ENCODE results near the gene SCLT1.
"Not testable (repeated sequence)": the region's sequence is repeated elsewhere in the genome, so short reads cannot be mapped to it uniquely, and the experiment has no call there.

SCLT1 gene

DNA sequence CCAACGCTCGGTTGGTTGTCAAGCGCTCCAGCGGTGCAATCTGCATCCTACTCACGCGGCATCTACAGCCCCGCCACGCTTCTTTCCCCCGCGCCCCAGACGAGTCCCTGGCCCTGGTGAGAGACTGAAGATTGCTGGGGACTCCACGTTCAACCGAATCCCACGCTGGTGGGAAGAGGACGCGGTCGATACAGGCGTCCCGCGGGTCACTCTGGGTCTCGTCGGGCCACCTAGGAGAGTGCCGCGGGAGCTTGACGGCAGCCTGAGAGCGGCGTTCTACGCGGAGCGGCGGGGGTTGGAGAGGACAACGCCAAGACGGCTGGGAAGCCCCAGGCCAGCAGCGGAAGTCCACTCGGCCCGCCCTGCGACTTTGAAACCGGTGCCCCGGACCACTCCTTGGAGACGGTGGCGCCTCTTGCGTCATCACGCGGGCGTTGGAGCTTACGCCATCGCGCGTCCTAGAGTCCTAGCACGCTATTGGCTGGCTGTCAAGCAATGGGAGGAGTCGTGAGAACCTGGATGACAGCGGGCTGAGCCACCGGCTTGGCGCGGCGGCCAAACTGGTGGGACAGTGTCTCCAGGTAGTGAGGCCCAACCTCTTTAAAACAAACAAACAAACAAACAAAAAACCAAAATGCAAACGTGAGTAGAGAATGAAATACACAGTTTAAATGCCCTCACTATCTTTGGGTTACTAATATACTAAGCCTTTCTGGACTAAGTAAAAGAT is at the start of gene SCLT1:
TSS of gene SCLT1 (minus strand) at position 349 of the 730 bp plus-strand sequence. CDS start 436 bp downstream, outside the sequence.
- peak; percentile 84 for DNase-seq (ENCODE audit: low read depth)

DNA sequence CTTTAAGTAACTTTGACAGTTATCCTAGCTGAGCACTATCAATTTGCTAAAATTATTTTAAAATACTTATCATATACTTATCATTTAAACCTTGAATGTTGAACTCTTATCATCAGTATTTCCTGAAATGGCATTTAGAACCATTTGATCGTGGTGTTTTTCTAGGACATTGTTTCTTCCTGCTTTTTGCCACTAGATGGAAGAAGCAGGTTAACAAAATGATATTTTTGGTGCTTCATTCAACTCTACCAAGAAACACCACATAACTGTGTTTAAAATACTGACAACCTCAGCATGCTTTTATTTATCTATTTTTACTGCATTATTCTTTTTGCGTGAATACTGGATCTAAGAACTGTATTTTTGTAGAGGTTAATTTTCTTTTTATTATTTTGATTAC is 47.2 kb upstream of the SCLT1 start:
- DNase-seq (ENCODE audit: low read depth), result no peak

DNA sequence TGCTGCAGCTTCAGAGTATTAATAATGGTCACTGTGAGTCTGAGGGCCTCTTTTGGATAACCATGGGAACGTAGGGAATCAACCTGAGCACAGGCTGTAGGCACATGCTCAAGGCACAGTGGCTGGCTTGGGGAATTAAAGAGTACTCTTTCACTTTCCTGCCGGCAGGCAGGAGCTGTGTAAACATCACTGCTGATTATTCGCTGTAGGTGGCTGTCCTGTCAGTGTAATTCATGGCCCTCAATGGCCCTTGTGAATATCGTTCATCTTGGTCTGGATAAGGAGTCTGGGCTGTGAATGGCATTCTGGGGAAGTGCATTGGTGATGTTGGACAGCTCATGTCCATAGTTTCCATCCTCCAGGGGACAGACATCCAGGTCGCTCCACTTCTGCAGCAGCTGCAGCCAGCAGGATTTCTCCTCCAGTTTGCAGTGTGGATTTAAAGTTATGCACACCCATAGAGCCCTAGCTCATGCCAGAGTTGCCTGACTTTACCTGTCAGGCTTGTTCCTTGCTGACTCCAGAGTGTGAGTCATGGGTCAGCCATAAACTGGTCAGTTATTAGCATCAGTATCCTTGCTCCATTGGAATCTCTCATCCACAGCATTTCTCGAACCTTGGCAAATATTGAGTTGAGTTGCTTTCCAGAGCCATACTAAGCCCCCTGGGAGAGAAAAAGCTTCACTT is 45.6 kb upstream of the SCLT1 start:
- no peak for DNase-seq (ENCODE audit: low read depth)

DNA sequence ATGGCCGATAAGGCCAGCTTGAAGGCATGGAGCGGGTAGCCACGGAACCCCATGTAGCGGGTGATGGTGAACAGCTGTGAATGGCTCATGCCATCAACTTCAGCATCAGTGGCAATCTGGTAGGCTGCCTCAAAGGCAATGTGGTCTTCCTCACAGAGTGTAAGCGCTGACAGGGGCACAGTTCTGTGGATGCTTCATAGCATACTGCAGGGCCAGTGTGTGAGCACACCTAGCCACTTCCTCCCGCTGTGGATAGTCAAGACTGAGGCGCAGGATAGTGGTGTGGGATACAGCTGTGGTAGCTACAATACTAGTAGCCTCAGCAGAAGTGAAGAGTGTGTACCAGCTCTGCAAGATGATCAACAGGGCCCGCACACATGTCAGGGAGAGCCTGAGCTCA is 43.1 kb upstream of the SCLT1 start:
- no peak for DNase-seq (ENCODE audit: low read depth)

DNA sequence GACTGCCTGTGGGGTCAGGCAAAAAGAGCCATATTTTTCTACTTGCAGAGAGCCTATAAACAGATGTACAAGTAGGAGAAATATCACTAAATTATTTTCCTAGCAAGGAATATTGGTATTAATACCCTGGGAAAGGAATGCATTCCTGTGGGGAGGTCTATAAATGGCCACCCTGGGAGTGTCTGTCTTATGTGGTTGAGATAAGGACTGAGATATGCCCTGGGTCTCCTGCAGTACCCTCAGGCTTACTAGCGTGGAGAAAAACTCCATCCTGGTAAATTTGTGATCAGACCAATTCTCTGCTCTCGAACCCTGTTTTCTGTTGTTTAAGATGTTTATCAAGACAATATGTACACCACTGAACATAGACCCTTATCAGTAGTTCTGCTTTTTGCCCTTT is 38.0 kb upstream of the SCLT1 start:
- no peak for DNase-seq (ENCODE audit: low read depth)

DNA sequence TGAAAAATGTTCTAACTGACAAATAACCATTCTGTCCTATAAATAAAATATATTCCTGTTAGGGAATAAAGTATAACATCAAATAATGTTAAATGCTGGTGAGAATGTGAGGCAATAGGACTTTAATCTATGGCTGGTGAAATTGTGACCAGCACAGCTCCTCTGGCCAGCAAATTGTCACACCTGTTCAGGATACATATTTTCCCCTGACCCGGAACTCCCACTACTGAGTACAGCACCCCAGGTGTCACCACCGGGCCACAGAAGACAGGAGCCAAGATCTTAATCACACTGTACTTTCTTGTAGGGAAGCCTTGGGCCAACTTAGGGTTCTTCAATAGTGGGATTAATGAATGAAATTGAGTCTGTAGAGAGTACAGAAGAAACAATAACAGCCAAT is 35.8 kb upstream of the SCLT1 start:
- DNase-seq (ENCODE audit: low read depth), result no peak

DNA sequence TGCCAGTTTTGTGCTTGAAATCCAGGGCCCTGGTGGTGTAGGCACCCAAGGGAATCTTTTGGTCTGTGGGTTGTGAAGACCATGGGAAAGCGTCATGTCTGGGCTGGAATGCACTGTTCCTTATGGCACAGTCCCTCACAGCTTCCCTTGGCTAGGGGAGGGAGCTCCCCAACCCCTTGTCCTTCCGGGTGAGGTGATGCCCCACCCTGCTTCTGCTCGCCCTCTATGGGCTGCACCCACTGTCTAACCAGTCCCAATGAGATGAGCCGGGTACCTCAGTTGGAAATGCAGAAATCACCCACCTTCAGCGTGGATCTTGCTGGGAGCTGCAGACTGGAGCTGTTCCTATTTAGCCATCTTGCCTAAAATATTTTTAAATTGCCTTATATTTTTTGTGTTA is 33.3 kb upstream of the SCLT1 start:
- not testable (repeated sequence) for DNase-seq (ENCODE audit: low read depth)

DNA sequence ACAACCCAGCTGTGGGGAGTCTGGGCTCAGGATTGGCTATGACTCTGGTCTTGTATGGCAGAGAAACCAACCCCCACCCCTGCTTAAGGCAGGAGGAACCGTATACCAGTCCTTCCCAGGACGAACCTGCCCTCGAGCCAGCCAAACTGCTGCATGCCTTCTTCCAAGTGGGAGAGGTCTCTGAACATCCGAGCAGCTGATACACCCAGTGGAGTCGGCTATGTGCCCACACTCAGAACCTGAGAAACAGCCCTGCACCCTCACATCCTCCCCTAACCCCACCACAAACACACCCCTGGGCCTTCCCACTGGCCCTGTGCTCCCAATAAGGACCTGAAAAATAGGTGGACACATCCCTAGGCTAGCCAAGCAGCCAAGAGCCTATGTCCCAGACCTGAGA is 24.4 kb upstream of the SCLT1 start:
- no peak for DNase-seq (ENCODE audit: low read depth)

DNA sequence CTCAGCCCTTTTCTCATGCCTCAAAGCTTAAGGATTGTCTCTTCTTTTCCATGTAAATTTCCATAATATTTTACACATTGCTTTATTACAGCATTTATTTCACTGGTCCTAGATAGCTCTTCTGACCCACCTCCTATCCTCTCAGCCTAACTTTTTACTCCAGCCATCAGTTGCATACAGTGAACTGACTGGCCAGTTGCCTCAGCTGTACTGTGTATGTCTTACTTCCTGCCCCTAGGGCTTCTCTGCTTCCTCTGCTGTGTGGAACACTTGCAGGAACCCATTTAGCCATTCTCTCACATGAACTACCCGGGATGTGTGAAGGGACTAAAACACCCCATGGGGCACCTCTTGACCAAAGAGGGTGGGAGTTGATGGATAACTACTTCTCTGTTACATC is 20.6 kb upstream of the SCLT1 start:
- no peak for DNase-seq (ENCODE audit: low read depth)

DNA sequence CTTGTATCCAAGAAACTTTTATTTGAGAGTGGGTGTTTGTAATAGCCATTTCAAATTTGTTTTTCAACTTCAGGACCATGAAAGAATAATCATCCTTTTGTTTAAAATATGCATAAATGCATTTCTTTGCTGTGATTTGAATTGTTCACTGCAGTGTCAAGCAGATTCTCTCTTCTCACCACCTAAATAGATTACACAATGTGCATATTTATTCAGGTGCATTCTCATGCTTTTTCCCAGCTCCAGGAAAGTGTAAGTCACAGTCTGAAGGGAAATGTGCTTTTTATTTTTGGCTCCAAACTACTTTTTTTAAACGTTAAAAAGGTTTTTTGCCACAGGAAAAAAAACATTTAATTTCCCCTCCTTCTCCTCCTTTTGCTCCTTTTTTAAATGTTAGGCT is 20.1 kb upstream of the SCLT1 start:
- no peak for DNase-seq (ENCODE audit: low read depth)

DNA sequence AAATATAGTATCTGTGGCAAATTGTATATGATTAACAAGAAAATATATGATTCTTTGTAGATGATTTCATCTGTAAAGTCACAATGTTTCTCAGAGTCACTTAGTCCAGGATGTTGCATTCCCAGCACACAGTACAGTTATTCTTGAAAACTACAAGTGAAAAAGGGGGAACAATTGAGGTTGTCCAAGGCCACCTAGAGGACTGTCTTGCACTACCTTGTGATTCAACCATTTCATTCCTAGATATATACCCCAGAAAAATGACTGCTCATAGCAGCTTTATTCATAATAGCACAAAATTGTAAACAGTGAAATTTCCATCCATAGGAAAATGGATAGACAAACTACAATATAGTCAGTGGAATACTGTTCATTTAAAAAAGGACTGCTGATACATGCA is 18.6 kb upstream of the SCLT1 start:
- no peak for DNase-seq (ENCODE audit: low read depth)

DNA sequence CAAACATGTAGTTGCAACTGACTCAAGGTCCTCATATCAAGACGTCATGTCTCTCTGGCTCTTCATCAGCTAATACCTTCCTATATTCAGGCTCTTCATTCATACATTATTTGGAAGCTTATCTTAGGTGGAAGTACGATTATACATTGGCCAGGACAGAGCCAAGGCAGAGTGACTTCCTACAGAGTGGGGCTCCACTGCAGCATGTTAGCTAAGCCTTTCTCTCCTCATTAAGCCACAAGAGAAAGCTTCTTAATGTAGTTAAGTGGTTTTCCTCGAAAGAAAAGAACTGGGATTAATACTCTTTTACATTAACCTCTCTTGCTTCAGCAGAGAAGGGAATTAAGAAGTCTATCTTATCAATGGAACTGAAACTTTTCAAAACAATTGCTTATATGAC is 17.6 kb upstream of the SCLT1 start:
- DNase-seq (ENCODE audit: low read depth), result no peak

DNA sequence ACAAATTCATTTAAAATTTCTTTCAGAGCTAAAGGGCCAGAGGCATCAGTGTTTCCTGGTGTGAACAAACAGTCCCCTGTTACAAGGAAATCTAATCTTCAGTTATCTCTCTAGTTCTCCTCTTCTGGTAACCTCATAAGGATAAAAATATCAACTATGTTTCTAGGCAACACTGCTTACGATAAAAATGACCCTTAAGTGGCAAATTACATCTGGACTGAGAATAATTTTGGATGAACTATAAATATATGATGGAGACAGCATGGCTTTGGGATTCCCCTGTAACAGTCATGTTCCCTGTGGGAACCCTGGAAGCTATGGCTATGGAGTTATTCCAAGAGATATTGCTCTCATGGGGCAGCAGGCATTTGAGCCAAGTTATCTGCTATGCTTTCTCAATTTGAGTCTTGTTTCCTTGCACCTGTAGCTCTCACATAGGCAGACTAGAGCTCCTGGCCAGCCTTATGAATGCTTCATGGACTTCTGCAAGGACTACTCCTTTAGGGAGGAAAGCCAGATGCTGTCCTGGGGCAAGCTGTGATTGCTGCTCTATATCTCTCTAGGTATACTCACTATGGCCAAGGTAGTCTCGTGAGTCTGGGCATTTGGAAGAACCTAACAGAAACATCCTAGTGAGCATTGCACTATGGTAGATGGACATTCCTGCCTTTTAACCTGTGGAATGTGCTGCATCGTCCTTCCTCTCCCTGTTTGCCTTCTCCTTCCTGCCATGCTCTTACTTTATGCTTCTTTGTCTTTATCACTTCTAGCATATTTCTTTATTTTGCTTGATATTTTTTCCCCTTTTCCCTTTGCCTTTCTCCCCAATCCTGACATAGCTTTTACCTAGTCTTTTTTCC is 16.9 kb upstream of the SCLT1 start:
- no peak for DNase-seq (ENCODE audit: low read depth)

DNA sequence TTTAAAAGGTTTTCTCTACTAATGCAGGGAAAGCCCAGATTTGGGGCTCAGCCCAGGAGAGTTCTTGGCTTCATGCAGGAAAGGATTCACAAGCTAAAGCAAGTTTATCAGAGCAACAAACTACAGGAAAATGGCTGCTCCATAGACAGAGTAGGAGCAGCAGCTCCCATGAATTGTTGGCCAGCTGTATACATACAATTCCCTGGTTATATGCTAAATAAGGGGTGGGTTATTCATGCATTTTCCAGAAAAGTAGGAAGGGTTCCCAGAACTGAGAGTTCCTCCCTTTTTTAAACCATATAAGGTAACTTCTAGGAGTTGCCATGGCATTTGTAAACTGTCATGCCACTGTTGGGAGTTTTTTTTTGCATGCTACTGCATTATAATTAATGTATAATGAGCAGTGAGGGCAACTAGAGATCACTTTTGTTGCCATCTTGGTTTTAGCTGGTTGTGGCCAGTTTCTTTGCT is 5.2 kb upstream of the SCLT1 start:
- no peak for DNase-seq (ENCODE audit: low read depth)

DNA sequence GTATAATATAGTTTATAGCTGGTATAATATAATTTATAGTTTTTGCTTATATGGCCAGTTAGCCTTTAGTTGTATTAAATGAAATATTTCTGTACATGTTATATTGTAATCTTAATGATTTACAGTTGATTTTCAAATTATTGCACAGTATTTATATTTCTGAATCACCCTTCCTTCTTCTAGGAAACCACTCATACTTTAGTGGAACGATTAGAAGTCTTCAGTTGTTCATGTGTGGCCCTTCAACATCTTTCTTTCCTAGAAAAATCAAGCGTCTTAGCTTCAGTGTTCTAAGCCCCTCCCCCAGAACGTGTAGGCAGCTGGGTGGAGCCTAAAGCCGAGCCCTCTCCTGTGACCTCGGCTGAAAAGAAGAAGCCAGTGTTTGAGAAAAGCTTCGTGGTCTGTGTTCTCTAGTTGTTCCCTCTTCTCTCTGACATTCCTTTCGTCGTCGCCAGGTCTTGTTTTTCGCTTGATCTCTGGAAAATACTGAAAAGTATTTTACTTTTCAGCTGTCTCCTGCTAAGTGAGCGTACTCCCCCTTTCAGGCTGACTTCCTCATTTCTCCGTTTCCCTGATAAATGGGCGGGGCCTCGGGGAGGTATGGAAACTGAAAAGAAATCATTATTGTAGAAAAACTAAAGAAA is 2.6 kb upstream of the SCLT1 start, which contains the start of gene C4orf33:
TSS of gene C4orf33 (plus strand) at position 342 of the 644 bp plus-strand sequence. CDS start 6,459 bp downstream, outside the sequence.
- peak; percentile 33 for DNase-seq (ENCODE audit: low read depth)

DNA sequence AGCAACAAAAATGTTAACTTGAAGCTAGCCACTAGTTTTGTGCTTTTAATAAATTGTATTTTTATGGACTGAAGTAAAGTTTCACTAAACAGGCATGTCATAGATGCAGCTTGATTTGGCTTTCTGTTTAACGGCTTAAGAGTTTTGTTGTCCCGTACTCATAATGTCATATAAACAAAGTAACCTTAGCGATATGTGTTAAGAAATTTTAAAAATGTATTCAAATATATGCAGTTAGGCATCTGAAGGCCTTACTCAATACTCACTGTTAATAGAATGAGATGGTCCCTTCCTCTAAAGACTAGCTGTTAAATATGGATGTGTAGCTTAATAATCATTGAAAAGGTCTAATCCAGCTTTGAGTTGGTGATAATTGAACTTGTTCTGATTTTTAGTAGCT is 1.0 kb upstream of the SCLT1 start:
- DNase-seq (ENCODE audit: low read depth), result no peak

DNA sequence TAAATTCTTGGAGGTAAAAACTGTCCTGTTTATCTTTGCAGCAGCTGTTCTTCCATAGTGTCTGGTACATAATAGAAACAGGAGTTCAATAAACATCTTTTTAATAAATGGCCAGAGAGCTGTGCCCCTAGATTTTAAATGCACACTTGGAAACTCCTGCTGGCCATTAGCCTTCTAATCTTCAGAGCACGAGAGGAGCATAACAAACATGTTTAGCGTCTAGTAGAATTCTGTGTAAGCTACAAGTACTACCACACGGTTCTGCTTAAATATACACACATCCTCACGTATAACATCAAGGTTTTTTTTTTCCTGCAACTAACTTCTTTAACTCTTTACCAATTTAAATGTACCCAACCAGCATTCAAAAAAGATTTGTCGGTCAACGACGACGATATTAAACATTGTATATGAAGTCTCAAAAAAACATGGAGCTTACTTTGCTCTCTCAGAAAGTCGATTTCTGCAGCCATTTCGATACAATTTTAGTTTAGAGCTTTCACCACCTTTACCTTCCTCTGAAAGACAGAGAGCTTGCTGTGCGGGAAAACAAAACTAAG is 628 bp downstream of the SCLT1 start:
- DNase-seq (ENCODE audit: low read depth), result no peak

DNA sequence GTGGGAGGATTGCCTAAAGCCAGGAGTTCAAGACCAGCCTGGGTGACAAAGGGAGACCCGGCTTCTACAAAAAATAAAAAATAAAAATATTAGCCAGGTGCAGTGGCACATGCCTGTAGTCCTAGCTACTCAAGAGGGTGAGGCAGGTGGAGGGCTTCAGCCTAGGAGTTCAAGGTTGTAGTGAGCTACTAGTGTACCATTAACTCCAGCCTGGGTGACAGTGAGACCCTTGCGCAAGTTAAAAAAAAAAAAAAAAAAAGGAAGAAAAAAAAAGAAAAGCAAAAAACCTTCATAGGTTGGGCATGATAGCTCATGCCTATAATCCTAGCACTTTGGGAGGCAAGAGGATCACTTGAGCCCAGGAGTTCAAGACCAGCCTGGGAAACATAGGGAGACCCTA is 5.8 kb downstream of the SCLT1 start:
- no peak for DNase-seq (ENCODE audit: low read depth)

DNA sequence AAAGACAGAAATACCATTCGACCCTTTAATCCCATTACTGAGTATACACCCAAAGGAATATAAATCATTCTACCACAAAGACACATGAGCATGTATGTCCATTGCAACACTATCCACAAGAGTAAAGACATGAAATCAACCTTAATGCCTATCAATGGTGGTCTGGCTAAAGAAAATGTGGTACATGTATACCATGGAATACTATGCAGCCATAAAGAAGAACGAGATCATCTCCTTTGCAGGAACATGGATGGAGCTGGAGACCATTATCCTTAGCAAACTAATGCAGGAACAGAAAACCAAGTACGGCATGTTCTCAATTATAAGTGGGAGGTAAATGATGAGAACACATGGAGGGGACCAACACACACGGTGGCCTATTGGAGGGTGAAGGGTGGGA is 7.9 kb downstream of the SCLT1 start:
- no peak for DNase-seq (ENCODE audit: low read depth)

DNA sequence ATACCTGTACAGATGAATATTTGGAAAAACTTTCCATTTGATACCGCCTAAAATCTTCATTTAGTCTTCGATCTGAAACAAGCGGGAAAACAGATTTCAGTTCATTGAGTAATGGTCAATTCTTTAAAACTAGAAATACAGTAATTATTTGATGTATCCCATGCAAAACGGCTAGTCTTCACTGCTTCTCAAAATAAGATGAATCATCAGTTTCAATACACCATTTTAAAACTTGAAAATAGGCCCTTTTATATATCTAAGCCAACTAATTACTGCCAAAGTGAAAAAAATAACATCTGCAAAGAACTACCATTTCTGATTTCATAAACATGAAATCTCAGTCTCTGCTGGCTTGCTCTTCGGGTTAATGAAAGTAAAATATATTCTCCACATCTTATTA is 11.0 kb downstream of the SCLT1 start:
- no peak for DNase-seq (ENCODE audit: low read depth)

DNA sequence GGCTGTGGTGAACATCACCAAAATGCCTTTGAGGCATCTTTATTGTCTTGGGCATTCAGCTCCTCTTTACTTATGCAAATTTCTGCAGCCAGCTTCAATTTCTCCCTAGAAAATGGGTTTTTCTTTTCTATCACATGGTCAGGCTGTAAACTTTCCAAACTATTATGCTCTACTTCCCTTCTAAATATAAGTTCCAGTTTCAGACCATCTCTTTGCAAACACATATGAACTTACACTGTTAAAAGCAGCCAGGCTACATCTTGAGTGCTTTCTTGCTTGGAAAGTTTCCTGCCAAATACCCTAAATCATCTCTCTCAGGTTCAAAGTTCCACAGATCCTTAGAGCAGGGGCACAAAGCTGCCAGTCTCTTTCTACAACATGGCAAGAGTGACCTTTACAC is 13.2 kb downstream of the SCLT1 start:
- no peak for DNase-seq (ENCODE audit: low read depth)

DNA sequence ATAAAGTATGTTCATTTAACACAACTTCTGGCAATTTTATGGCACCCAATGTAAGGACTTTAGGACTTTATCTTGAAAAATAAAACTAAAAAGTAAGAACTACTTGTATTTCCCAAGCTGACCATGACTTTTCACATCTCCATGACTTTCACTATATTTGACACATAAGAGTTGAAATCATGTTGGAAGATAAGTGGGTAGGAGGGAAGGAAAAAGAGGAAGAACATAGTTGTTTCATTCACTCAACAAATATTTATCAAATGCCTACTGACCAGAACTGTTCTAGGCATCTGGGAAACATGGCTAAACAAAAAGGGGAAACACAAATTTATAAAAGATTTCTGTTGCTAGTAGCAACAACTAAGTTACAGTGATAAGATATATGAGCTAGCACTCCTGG is 16.0 kb downstream of the SCLT1 start:
- no peak for DNase-seq (ENCODE audit: low read depth)

All from GM04503 (cell line).